SW 1271 (cell line): Measurements from ENCODE around the gene PCDHGB1.
"Not testable (repeated sequence)": the region's sequence is repeated elsewhere in the genome, so short reads cannot be mapped to it uniquely, and the experiment has no call there.

Experiments used
- DNase-seq, 2 experiments: peaks; one replicate each; lab custom pipeline; 2025; lab: John Stamatoyannopoulos, UW

PCDHGB1 gene

GRCh38 chr5:141383345-141383744 lies 33.4 kb downstream of the PCDHGB1 start:
- DNase-seq = no peak

GRCh38 chr5:141384471-141385267 lies 34.8 kb downstream of the PCDHGB1 start:
- no peak for DNase-seq

DNA sequence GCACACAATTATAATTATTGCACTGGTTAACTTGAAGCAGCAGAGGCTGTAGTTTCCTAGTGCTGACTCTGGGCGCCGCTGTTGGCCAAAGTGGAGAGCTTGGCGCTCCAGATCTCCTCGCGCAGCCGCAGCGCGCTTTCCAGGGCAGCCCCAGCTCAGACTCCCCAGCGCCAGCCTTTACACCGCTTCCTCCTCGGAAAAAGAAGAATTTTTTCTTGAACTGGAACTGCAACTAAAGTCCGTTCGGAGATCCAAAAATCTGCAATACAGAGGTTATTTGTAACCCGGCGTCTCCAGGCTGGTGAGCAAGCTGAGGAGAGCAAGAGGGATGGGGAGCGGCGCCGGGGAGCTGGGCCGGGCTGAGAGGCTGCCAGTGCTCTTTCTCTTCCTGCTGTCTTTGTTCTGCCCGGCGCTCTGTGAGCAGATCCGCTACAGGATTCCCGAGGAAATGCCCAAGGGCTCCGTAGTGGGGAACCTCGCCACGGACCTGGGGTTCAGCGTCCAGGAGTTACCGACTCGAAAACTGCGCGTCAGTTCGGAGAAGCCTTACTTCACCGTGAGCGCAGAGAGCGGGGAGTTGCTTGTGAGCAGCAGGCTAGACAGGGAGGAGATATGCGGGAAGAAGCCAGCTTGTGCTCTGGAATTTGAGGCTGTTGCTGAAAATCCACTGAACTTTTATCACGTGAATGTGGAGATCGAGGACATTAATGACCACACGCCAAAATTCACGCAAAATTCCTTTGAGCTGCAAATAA lies 37.8 kb downstream of the PCDHGB1 start, which contains the start of gene PCDHGB4:
Gene PCDHGB4, plus strand, starts transcription at position 142 of the 755 bp plus-strand sequence. Its CDS starts 187 bp downstream, at position 329.
- not testable (repeated sequence) for DNase-seq

GRCh38 chr5:141388661-141389060 lies 38.8 kb downstream of the PCDHGB1 start:
- no peak for DNase-seq

- no peak for DNase-seq
These were observed 39.5 kb downstream of the PCDHGB1 start for GRCh38 chr5:141389153-141390042.

DNA sequence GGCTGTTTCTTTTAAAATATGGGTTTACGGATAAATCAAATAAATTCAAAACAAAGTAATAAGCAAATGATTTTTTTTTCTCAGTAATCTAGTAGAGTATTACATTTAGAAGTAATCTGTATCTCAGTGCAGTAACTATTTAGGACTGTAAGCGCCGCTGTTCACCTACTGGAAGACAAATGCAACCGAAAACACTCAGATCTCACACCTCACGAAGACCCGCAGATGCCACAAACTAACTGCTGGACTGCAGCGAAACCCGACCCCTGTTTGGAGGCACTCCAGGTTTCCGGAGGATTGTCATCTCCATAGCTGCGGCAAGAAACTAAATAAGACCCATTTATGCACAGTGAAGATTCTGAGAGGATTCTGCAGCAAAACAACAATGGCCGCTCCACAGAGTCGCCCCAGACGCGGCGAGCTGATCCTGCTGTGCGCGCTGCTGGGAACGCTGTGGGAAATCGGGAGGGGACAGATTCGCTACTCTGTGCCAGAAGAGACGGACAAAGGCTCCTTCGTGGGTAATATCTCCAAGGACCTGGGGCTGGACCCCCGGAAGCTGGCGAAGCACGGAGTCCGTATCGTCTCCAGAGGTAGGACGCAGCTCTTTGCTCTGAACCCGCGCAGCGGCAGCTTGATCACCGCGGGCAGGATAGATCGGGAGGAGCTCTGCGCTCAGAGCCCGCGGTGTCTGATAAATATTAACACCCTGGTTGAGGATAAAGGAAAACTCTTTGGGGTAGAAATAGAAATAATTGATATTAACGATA lies 42.7 kb downstream of the PCDHGB1 start, which contains the start of gene PCDHGA8:
Gene PCDHGA8, plus strand, starts transcription at position 205 of the 770 bp plus-strand sequence. Its CDS starts 181 bp downstream, at position 386.
- peak in 1 of 2 experiments; percentile 52 for DNase-seq

- no peak for DNase-seq
These were observed 43.4 kb downstream of the PCDHGB1 start for GRCh38 chr5:141393267-141393666.

GRCh38 chr5:141394401-141395187 lies 44.7 kb downstream of the PCDHGB1 start:
- not testable (repeated sequence) for DNase-seq

DNA sequence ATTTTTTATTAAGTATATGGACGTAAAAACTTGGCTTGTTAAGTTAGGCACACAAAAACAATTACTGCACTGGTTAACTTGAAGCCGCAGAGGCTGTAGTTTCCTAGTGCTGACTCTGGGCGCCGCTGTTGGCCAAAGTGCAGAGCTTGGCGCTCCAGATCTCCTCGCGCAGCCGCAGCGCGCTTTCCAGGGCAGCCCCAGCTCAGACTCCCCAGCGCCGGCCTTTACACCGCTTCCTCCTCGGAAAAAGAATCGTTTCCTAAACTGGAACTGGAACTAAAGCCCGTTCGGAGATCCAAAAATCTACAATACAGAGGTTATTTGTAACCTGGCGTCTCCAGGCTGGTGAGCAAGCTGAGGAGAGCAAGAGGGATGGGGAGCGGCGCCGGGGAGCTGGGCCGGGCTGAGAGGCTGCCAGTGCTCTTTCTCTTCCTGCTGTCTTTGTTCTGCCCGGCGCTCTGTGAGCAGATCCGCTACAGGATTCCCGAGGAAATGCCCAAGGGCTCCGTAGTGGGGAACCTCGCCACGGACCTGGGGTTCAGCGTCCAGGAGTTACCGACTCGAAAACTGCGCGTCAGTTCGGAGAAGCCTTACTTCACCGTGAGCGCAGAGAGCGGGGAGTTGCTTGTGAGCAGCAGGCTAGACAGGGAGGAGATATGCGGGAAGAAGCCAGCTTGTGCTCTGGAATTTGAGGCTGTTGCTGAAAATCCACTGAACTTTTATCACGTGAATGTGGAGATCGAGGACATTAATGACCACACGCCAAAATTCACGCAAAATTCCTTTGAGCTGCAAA lies 48.1 kb downstream of the PCDHGB1 start, which contains the start of gene PCDHGB5:
Gene PCDHGB5, plus strand, starts transcription at position 192 of the 796 bp plus-strand sequence. Its CDS starts 181 bp downstream, at position 373.
- peak in 1 of 2 experiments; percentile 48 for DNase-seq

DNA sequence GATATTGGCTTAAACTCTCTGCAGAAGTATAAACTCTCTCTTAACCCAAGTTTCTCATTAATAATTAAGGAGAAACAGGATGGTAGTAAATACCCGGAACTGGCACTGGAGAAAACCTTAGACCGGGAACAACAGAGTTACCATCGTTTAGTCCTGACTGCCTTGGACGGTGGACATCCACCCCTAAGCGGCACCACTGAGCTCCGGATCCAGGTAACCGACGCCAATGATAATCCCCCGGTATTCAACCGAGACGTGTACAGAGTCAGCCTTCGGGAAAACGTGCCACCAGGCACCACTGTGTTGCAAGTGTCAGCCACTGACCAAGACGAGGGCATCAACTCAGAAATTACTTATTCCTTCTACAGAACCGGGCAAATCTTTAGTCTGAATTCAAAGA lies 48.7 kb downstream of the PCDHGB1 start:
- DNase-seq = no peak

DNA sequence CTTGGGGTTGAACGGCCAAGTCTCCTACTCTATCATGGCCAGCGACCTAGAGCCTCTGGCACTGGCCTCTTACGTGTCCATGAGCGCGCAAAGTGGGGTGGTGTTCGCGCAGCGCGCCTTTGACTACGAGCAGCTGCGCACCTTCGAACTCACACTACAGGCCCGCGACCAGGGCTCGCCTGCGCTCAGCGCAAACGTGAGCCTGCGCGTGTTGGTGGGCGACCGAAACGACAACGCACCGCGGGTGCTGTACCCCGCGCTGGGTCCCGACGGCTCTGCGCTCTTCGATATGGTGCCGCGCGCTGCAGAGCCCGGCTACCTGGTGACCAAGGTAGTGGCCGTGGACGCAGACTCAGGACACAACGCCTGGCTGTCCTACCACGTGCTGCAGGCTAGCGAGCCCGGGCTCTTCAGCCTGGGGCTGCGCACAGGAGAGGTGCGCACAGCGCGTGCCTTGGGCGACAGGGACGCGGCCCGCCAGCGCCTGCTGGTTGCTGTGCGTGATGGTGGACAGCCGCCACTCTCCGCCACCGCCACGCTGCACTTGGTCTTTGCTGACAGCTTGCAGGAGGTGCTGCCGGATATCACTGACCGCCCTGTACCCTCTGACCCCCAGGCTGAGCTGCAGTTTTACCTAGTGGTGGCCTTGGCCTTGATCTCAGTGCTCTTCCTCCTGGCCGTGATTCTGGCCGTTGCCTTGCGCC lies 49.8 kb downstream of the PCDHGB1 start:
- DNase-seq = no peak
